NT2/D1 (cell line): ENCODE data around the gene GPC6.

Experiments
- SUZ12 ChIP-seq: IDR thresholded peaks from 2 replicates; pipeline ENCODE4 v1.6.1; 2011; ENCODE audit not compliant: insufficient read length, insufficient read depth; ENCODE audit errors: extremely low read depth
- YY1 ChIP-seq: IDR thresholded peaks from 2 replicates; pipeline ENCODE4 v1.6.1; 2011; ENCODE audit not compliant: insufficient read length, insufficient read depth
- ZNF274 ChIP-seq: IDR thresholded peaks from 2 replicates; pipeline ENCODE4 v1.6.1; 2011; ENCODE audit warnings: mild to moderate bottlenecking, low read depth, low read length

DNA sequence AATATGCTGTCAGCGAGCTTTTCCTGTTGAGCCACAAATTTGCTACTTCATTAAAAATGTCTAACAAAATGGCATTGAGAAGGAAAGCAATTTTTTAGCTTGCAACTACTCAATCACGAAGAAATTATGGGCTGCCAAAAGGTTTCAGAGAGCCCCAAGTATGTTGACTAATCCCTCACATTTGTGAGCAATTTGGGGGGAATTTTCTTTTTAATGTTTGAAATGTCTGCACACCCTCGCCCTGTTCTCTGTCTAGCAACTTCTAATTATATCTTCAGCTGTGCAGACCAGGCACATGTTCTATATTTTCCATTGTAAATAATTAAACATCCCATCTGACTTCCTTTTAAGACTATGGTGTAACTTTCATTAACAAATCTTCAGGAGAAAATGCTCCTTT, 1060.0 kb downstream of the GPC6 start:
- no peak for TF ChIP-seq YY1
- no peak for TF ChIP-seq ZNF274
- TF ChIP-seq SUZ12, result no peak
